Measurements from ENCODE around the gene ZNF74.
"Not testable (repeated sequence)": the region's sequence is repeated elsewhere in the genome, so short reads cannot be mapped to it uniquely, and the experiment has no call there.

ZNF74 gene

GRCh38 chr22:20393705-20394476 lies at the start of gene ZNF74:
ZNF74 (plus strand) TSS chr22:20394151; CDS start chr22:20394629, 478 bp downstream.
- DNase-seq: peak; percentile 94

- not testable (repeated sequence) for DNase-seq
Measured at GRCh38 chr22:20346553-20346952, 47.4 kb upstream of the ZNF74 start.

GRCh38 chr22:20352536-20352935 lies 41.4 kb upstream of the ZNF74 start:
- DNase-seq: not testable (repeated sequence)

GRCh38 chr22:20354238-20354975 lies 39.5 kb upstream of the ZNF74 start:
- DNase-seq: no peak

GRCh38 chr22:20355939-20356636 lies 37.9 kb upstream of the ZNF74 start:
- DNase-seq: not testable (repeated sequence)

- not testable (repeated sequence) for DNase-seq
Measured at GRCh38 chr22:20356906-20357305, 37.0 kb upstream of the ZNF74 start.

- DNase-seq: not testable (repeated sequence)
Measured at GRCh38 chr22:20357967-20358366, 36.0 kb upstream of the ZNF74 start.

- DNase-seq: not testable (repeated sequence)
Measured at GRCh38 chr22:20358503-20359239, 35.3 kb upstream of the ZNF74 start.

GRCh38 chr22:20360261-20360660 lies 33.7 kb upstream of the ZNF74 start:
- DNase-seq: not testable (repeated sequence)

- DNase-seq: not testable (repeated sequence)
Measured at GRCh38 chr22:20360866-20361751, 32.8 kb upstream of the ZNF74 start.

- DNase-seq: not testable (repeated sequence)
Measured at GRCh38 chr22:20361752-20362229, 32.2 kb upstream of the ZNF74 start.

GRCh38 chr22:20362403-20362802 lies 31.5 kb upstream of the ZNF74 start:
- not testable (repeated sequence) for DNase-seq

- DNase-seq: not testable (repeated sequence)
Measured at GRCh38 chr22:20364335-20365260, 29.4 kb upstream of the ZNF74 start.

GRCh38 chr22:20366841-20367240 lies 27.1 kb upstream of the ZNF74 start:
- DNase-seq: not testable (repeated sequence)

- not testable (repeated sequence) for DNase-seq
Measured at GRCh38 chr22:20368875-20369274, 25.1 kb upstream of the ZNF74 start.

GRCh38 chr22:20371687-20372086 lies 22.3 kb upstream of the ZNF74 start:
- not testable (repeated sequence) for DNase-seq

GRCh38 chr22:20372406-20372854 lies 21.5 kb upstream of the ZNF74 start:
- peak; percentile 35 for DNase-seq

- not testable (repeated sequence) for DNase-seq
Measured at GRCh38 chr22:20373195-20373706, 20.7 kb upstream of the ZNF74 start.

- not testable (repeated sequence) for DNase-seq
Measured at GRCh38 chr22:20374130-20374529, 19.8 kb upstream of the ZNF74 start.

- not testable (repeated sequence) for DNase-seq
Measured at GRCh38 chr22:20376281-20376680, 17.7 kb upstream of the ZNF74 start.
